ENCODE data around the gene PAX5.

The PAX5 gene

GRCh38 chr9:36911037-36911436, 123.0 kb downstream of the PAX5 start:
- H3K4ac ChIP-seq (ENCODE audit: low read length) = no peak overlapping the region
- no peak overlapping the region for H3K27ac ChIP-seq (replicated peaks; ENCODE audit: low read length)
- no peak overlapping the region for H2AFZ ChIP-seq (ENCODE audit: low read length)
- H3K4me1 ChIP-seq (ENCODE audit: control insufficient read depth in 2 of 2, insufficient read depth in 1 of 2, low read depth in 1 of 2, low read length in 2 of 2) = no peaks in the 10 kb centered on the region
- no peak overlapping the region for H2AK5ac ChIP-seq (ENCODE audit: low read depth, low read length)
- H2BK15ac ChIP-seq (ENCODE audit: low read length) = no peak overlapping the region
- H4K91ac ChIP-seq (ENCODE audit: low read depth, low read length, poor library complexity) = no peak overlapping the region
- H3K79me1 ChIP-seq (ENCODE audit: low read depth, low read length) = no peaks in the 10 kb centered on the region
- no CpG with 5 or more reads among the region's 6 CpGs for WGBS, 2 donors (ENCODE audit: extremely low coverage in 2 of 2, insufficient read length in 2 of 2, insufficient replicate concordance in 1 of 2)
- H3K9me3 ChIP-seq (replicated peaks in 1 of 2; ENCODE audit: control insufficient read depth in 2 of 2, insufficient read depth in 1 of 2, low read depth in 1 of 2, low read length in 2 of 2) = no peaks in the 10 kb centered on the region
- H3K4me3 ChIP-seq (ENCODE audit: low read length in 2 of 2) = no peak overlapping the region
- H2BK12ac ChIP-seq (ENCODE audit: low read length) = no peak overlapping the region
- H3K4me2 ChIP-seq (ENCODE audit: insufficient read depth, low read length, poor library complexity, severe bottlenecking) = no peak overlapping the region
- H4K8ac ChIP-seq (ENCODE audit: low read depth, low read length) = no peak overlapping the region
- no peak overlapping the region for H3K23ac ChIP-seq (ENCODE audit: low read depth, low read length, poor library complexity)
- DNase-seq (ENCODE audit: low spot score) = no peak
- H2BK120ac ChIP-seq (ENCODE audit: low read depth, low read length) = no peak overlapping the region
- no peaks in the 10 kb centered on the region for H3K27me3 ChIP-seq (ENCODE audit: control insufficient read depth in 3 of 3, insufficient read depth in 3 of 3, low read depth in 1 of 3, low read length in 3 of 3)
- H3K9ac ChIP-seq (ENCODE audit: low read depth, low read length, poor library complexity) = no peak overlapping the region
- no peak overlapping the region for H3K18ac ChIP-seq (ENCODE audit: low read length)
- H3K36me3 ChIP-seq (replicated peaks in 1 of 2; ENCODE audit: control insufficient read depth in 2 of 2, insufficient read depth in 2 of 2, low read length in 2 of 2) = no peaks in the 10 kb centered on the region
- H2BK5ac ChIP-seq (ENCODE audit: low read length) = no peak overlapping the region
- no peak overlapping the region for H3K14ac ChIP-seq (ENCODE audit: low read length)

- Histone ChIP-seq H3K9me3 (replicated peaks in 1 of 2; ENCODE audit: control insufficient read depth in 2 of 2, insufficient read depth in 1 of 2, low read depth in 1 of 2, low read length in 2 of 2) (no peaks in the 10 kb centered on the region), H2BK5ac (ENCODE audit: low read length) (no peak overlapping the region), H2BK12ac (ENCODE audit: low read length) (no peak overlapping the region), H2BK15ac (ENCODE audit: low read length) (no peak overlapping the region), H2AFZ (ENCODE audit: low read length) (no peak overlapping the region), H3K4ac (ENCODE audit: low read length) (no peak overlapping the region), H2AK5ac (ENCODE audit: low read depth, low read length) (no peak overlapping the region), H3K4me3 (ENCODE audit: low read length in 2 of 2) (no peak overlapping the region), H3K23ac (ENCODE audit: low read depth, low read length, poor library complexity) (no peak overlapping the region), H4K91ac (ENCODE audit: low read depth, low read length, poor library complexity) (no peak overlapping the region), H3K9ac (ENCODE audit: low read depth, low read length, poor library complexity) (no peak overlapping the region), H3K27me3 (ENCODE audit: control insufficient read depth in 3 of 3, insufficient read depth in 3 of 3, low read depth in 1 of 3, low read length in 3 of 3) (no peaks in the 10 kb centered on the region), H3K79me1 (ENCODE audit: low read depth, low read length) (no peaks in the 10 kb centered on the region), H3K36me3 (replicated peaks in 1 of 2; ENCODE audit: control insufficient read depth in 2 of 2, insufficient read depth in 2 of 2, low read length in 2 of 2) (peaks cover 0 to 13% of the 10 kb centered on the region in 2 donors), H4K8ac (ENCODE audit: low read depth, low read length) (no peak overlapping the region), H3K14ac (ENCODE audit: low read length) (no peak overlapping the region), H3K18ac (ENCODE audit: low read length) (no peak overlapping the region), H3K27ac (replicated peaks; ENCODE audit: low read length) (no peak overlapping the region), H3K4me2 (ENCODE audit: insufficient read depth, low read length, poor library complexity, severe bottlenecking) (no peak overlapping the region), H3K4me1 (ENCODE audit: control insufficient read depth in 2 of 2, insufficient read depth in 1 of 2, low read depth in 1 of 2, low read length in 2 of 2) (no peaks in the 10 kb centered on the region), H2BK120ac (ENCODE audit: low read depth, low read length) (no peak overlapping the region)
- DNase-seq (ENCODE audit: low spot score) = no peak
- no CpG with 5 or more reads among the region's 6 CpGs for WGBS, 2 donors (ENCODE audit: extremely low coverage in 2 of 2, insufficient read length in 2 of 2, insufficient replicate concordance in 1 of 2)
Observed at GRCh38 chr9:36906492-36906891, 127.6 kb downstream of the PAX5 start.

- Histone ChIP-seq H4K8ac (ENCODE audit: low read depth, low read length) (no peak overlapping the region), H2AFZ (ENCODE audit: low read length) (no peak overlapping the region), H2BK5ac (ENCODE audit: low read length) (no peak overlapping the region), H3K4me2 (ENCODE audit: insufficient read depth, low read length, poor library complexity, severe bottlenecking) (no peak overlapping the region), H4K91ac (ENCODE audit: low read depth, low read length, poor library complexity) (no peak overlapping the region), H2BK15ac (ENCODE audit: low read length) (no peak overlapping the region), H3K27ac (replicated peaks; ENCODE audit: low read length) (no peak overlapping the region), H3K4me3 (ENCODE audit: low read length in 2 of 2) (no peak overlapping the region), H3K9me3 (replicated peaks in 1 of 2; ENCODE audit: control insufficient read depth in 2 of 2, insufficient read depth in 1 of 2, low read depth in 1 of 2, low read length in 2 of 2) (no peaks in the 10 kb centered on the region), H3K23ac (ENCODE audit: low read depth, low read length, poor library complexity) (no peak overlapping the region), H3K14ac (ENCODE audit: low read length) (no peak overlapping the region), H3K18ac (ENCODE audit: low read length) (no peak overlapping the region), H3K36me3 (replicated peaks in 1 of 2; ENCODE audit: control insufficient read depth in 2 of 2, insufficient read depth in 2 of 2, low read length in 2 of 2) (peaks cover 0 to 24% of the 10 kb centered on the region in 2 donors), H2BK120ac (ENCODE audit: low read depth, low read length) (no peak overlapping the region), H3K27me3 (ENCODE audit: control insufficient read depth in 3 of 3, insufficient read depth in 3 of 3, low read depth in 1 of 3, low read length in 3 of 3) (no peaks in the 10 kb centered on the region), H3K79me1 (ENCODE audit: low read depth, low read length) (no peaks in the 10 kb centered on the region), H2AK5ac (ENCODE audit: low read depth, low read length) (no peak overlapping the region), H2BK12ac (ENCODE audit: low read length) (no peak overlapping the region), H3K4ac (ENCODE audit: low read length) (no peak overlapping the region), H3K4me1 (ENCODE audit: control insufficient read depth in 2 of 2, insufficient read depth in 1 of 2, low read depth in 1 of 2, low read length in 2 of 2) (no peaks in the 10 kb centered on the region), H3K9ac (ENCODE audit: low read depth, low read length, poor library complexity) (no peak overlapping the region)
- no CpG with 5 or more reads among the region's 10 CpGs for WGBS, 2 donors (ENCODE audit: extremely low coverage in 2 of 2, insufficient read length in 2 of 2, insufficient replicate concordance in 1 of 2)
- DNase-seq (ENCODE audit: low spot score) = no peak
Observed at GRCh38 chr9:36905101-36906066, 128.7 kb downstream of the PAX5 start.

GRCh38 chr9:36903541-36904435, 130.3 kb downstream of the PAX5 start:
- H2AFZ ChIP-seq (ENCODE audit: low read length) = no peak overlapping the region
- H2BK5ac ChIP-seq (ENCODE audit: low read length) = no peak overlapping the region
- no peak overlapping the region for H3K4me3 ChIP-seq (ENCODE audit: low read length in 2 of 2)
- no peak overlapping the region for H3K18ac ChIP-seq (ENCODE audit: low read length)
- H3K79me1 ChIP-seq (ENCODE audit: low read depth, low read length) = no peaks in the 10 kb centered on the region
- H3K27me3 ChIP-seq (ENCODE audit: control insufficient read depth in 3 of 3, insufficient read depth in 3 of 3, low read depth in 1 of 3, low read length in 3 of 3) = no peaks in the 10 kb centered on the region
- no peak overlapping the region for H2BK120ac ChIP-seq (ENCODE audit: low read depth, low read length)
- no CpG with 5 or more reads among the region's 4 CpGs for WGBS, 2 donors (ENCODE audit: extremely low coverage in 2 of 2, insufficient read length in 2 of 2, insufficient replicate concordance in 1 of 2)
- H4K91ac ChIP-seq (ENCODE audit: low read depth, low read length, poor library complexity) = no peak overlapping the region
- no peaks in the 10 kb centered on the region for H3K4me1 ChIP-seq (ENCODE audit: control insufficient read depth in 2 of 2, insufficient read depth in 1 of 2, low read depth in 1 of 2, low read length in 2 of 2)
- H3K9me3 ChIP-seq (replicated peaks in 1 of 2; ENCODE audit: control insufficient read depth in 2 of 2, insufficient read depth in 1 of 2, low read depth in 1 of 2, low read length in 2 of 2) = no peaks in the 10 kb centered on the region
- H2BK12ac ChIP-seq (ENCODE audit: low read length) = no peak overlapping the region
- no peak overlapping the region for H2AK5ac ChIP-seq (ENCODE audit: low read depth, low read length)
- H3K14ac ChIP-seq (ENCODE audit: low read length) = no peak overlapping the region
- DNase-seq (ENCODE audit: low spot score) = no peak
- H3K27ac ChIP-seq (replicated peaks; ENCODE audit: low read length) = no peak overlapping the region
- H2BK15ac ChIP-seq (ENCODE audit: low read length) = no peak overlapping the region
- no peak overlapping the region for H4K8ac ChIP-seq (ENCODE audit: low read depth, low read length)
- no peak overlapping the region for H3K9ac ChIP-seq (ENCODE audit: low read depth, low read length, poor library complexity)
- no peak overlapping the region for H3K4ac ChIP-seq (ENCODE audit: low read length)
- H3K36me3 ChIP-seq (replicated peaks in 1 of 2; ENCODE audit: control insufficient read depth in 2 of 2, insufficient read depth in 2 of 2, low read length in 2 of 2) = peaks cover 0 to 32% of the 10 kb centered on the region in 2 donors
- no peak overlapping the region for H3K23ac ChIP-seq (ENCODE audit: low read depth, low read length, poor library complexity)
- H3K4me2 ChIP-seq (ENCODE audit: insufficient read depth, low read length, poor library complexity, severe bottlenecking) = no peak overlapping the region
